ENCODE data around the gene MAN2C1. TPM values are rescaled to one million over a fixed set of nuclear protein-coding genes. Genes with fewer than 3 reads are reported as not detected.
"Not testable (repeated sequence)": the region's sequence is repeated elsewhere in the genome, so short reads cannot be mapped to it uniquely, and the experiment has no call there.

Gene MAN2C1
- total and polyA plus RNA-seq, 4 experiments from 2014 or later = 32.2 to 449 (median 243) TPM

DNA sequence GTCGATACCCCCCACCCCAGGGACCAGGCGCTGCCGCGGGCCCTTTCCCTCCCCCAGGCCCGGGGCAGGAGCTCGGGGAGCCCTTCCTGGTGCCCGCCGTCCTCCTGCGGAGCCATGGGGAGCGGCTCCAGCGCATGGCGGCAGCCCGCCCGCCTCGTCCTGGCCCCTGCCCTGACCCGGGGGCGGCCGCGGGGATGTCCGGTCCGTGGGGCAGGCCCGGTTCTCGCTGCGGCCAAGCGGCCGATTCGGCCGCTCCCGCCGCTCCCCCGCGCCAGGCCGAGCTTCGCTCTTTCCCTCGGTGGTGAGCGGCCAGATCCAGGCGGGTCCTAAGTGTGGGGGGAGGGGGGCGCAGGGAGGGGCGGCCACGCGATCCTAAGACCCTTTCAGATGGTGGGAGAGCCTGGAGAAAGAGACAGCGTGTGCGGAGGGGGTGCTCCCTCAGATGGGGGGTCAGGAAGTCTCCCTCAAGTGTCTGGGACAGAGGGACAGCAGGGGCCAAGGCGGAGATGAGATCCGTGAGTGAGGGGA, 20.3 kb downstream of the MAN2C1 start:
- H3K4me3 ChIP-seq (ENCODE audit: low read length in 2 of 2) = peak overlapping the region; percentile 30 to 72
- no peaks in the 10 kb centered on the region for H3K36me3 ChIP-seq (ENCODE audit: insufficient read depth, low read length)
- H3K27ac ChIP-seq (ENCODE audit: low read depth, low read length) = peak overlapping the region; percentile 58
- H3K36me3 Mint-ChIP-seq = peaks cover 3 to 9% of the 10 kb centered on the region in 2 donors
- H3K4me1 ChIP-seq (ENCODE audit: insufficient read depth, low read length) = peaks cover 36% of the 10 kb centered on the region
- ChIA-PET POLR2A (ENCODE audit: partially characterized antibody) (interaction anchor here (1.0 to 10.1 kb wide), 10 partner anchors 9 to 324 kb away, joined by 3 to 148 read pairs (median 8); partner anchors contain the start of genes COMMD4, MAN2C1, PPCDC and SIN3A), CTCF (ENCODE audit: partially characterized antibody) (no interaction called here)
- peak overlapping the region; percentile 80 to 93 (median 86) for H3K4me3 Mint-ChIP-seq
- H3K9me3 Mint-ChIP-seq = peaks cover 0 to 30% (median 9%) of the 10 kb centered on the region in 8 donors
- no peak for DNase-seq
- no peaks in the 10 kb centered on the region for H3K27me3 ChIP-seq (ENCODE audit: insufficient read depth, low read length)
- peaks cover 6 to 7% of the 10 kb centered on the region in 2 donors for H3K9me3 ChIP-seq (ENCODE audit: control insufficient read depth in 1 of 2, low read length in 2 of 2)
- H3K27ac Mint-ChIP-seq = peak overlapping the region; percentile 77 to 99 (median 89)
- intact Hi-C loops (cut with micrococcal nuclease) = no loop called here
- peaks cover 14 to 38% (median 26%) of the 10 kb centered on the region in 4 donors for H3K4me1 Mint-ChIP-seq
- H3K27me3 Mint-ChIP-seq = no peaks in the 10 kb centered on the region

DNA sequence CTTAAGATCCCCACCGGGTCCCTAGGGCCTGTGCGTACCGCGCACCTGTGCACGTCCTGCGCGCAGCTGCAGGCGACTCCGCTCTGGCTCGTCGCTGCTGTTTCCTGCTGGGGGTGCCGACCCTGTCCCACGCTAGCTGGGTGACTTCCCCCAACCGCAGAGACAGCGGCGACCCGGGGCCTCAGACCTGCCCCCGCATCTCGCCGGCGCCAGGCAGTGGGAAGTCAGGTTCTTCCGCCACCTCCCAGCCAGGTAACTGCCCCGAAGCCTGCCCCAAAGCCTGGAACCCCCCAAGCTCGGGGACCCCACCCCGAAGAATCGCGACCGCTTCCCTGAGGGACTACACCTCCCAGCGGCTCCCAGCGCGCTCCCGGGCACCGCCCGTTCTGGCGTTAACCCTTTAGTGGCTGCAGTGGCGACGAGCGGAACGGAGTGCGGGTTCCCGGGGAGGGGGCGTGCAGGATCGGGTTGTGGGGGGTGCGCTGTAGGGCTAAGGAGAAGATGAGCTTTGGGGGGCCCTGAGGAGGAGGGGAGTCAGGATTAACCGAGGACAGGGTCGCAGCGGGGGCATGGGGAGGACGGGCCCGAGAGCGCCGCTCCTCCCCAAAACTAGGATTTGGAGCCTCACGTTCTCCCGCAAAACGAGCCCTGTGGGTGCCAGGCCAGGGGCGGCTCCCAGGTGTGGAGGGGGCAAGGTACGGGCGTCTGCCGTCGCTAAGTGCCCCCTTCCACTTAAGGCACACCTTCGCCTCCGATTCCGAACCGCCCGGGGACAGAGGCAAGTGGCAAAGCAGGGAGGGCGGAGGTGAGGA, 21.0 kb downstream of the MAN2C1 start:
- ChIA-PET POLR2A (ENCODE audit: partially characterized antibody) (interaction anchor here (0.8 to 10.1 kb wide), 13 partner anchors 9 to 732 kb away, joined by 3 to 148 read pairs (median 6); partner anchors contain the start of genes CLK3, COMMD4, MAN2C1 and PPCDC), CTCF (ENCODE audit: partially characterized antibody) (interaction anchor here (1.0 kb wide), 1 partner anchor 21 kb away, joined by 4 read pairs; the partner anchor contains the start of gene MAN2C1)
- intact Hi-C loops (cut with micrococcal nuclease) = no loop called here
- Histone ChIP-seq H3K27me3 (ENCODE audit: insufficient read depth, low read length) (no peaks in the 10 kb centered on the region), H3K27ac (ENCODE audit: low read depth, low read length) (peak overlapping the region; percentile 58), H3K4me1 (ENCODE audit: insufficient read depth, low read length) (peaks cover 36% of the 10 kb centered on the region), H3K9me3 (ENCODE audit: control insufficient read depth in 1 of 2, low read length in 2 of 2) (peaks cover 6 to 7% of the 10 kb centered on the region in 2 donors), H3K4me3 (ENCODE audit: low read length in 2 of 2) (peak overlapping the region; percentile 30 to 72), H3K36me3 (ENCODE audit: insufficient read depth, low read length) (no peaks in the 10 kb centered on the region)
- Mint-ChIP-seq H3K27me3 (no peaks in the 10 kb centered on the region), H3K36me3 (peaks cover 3 to 9% of the 10 kb centered on the region in 2 donors), H3K4me1 (peaks cover 14 to 38% (median 26%) of the 10 kb centered on the region in 4 donors), H3K27ac (peak overlapping the region; percentile 84 to 94 (median 86)), H3K4me3 (peak overlapping the region; percentile 75 to 93 (median 86)), H3K9me3 (peaks cover 0 to 30% (median 9%) of the 10 kb centered on the region in 8 donors)
- DNase-seq = peak; percentile 66 to 75 (median 70)

DNA sequence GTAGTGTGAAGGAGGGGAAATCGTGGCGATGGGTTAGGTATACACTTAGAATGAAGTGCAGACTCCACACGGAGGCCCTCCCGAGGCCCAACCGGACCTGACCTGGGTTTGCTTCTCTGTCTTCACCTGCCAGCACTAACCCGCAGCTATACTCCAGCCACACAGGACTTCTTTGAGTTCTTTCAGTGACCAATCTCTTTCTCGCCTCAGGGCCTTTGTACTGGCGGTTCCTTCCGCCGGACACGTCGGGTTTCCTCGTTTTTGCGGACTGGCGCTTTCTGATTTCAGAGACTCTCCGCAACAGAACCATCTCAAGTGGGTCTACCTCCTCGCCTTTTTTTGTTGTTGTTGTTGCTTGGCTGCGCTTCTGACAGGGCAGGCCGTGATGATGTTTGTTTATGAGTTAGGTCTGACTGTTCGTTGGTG, 21.6 kb downstream of the MAN2C1 start, which contains the start of gene NEIL1:
NEIL1 (plus strand) TSS at position 244 of the 426 bp plus-strand sequence. CDS start 1,867 bp downstream, outside the sequence.
- peaks cover 6 to 7% of the 10 kb centered on the region in 2 donors for H3K9me3 ChIP-seq (ENCODE audit: control insufficient read depth in 1 of 2, low read length in 2 of 2)
- H3K27ac ChIP-seq (ENCODE audit: low read depth, low read length) = peak within 1 kb of the TSS; percentile 58
- H3K9me3 Mint-ChIP-seq = peaks cover 0 to 30% (median 9%) of the 10 kb centered on the region in 8 donors
- DNase-seq = no peak
- peak within 1 kb of the TSS; percentile 30 to 72 for H3K4me3 ChIP-seq (ENCODE audit: low read length in 2 of 2)
- ChIA-PET POLR2A (ENCODE audit: partially characterized antibody) (interaction anchor here (0.8 to 10.1 kb wide), 9 partner anchors 9 to 731 kb away, joined by 3 to 148 read pairs (median 6); partner anchors contain the start of genes CLK3, COMMD4, MAN2C1 and PPCDC), CTCF (ENCODE audit: partially characterized antibody) (interaction anchor here (1.0 kb wide), 1 partner anchor 21 kb away, joined by 4 read pairs; the partner anchor contains the start of gene MAN2C1)
- H3K27ac Mint-ChIP-seq = peak within 1 kb of the TSS; percentile 84 to 94 (median 86)
- peaks cover 3 to 9% of the 10 kb centered on the region in 2 donors for H3K36me3 Mint-ChIP-seq
- H3K4me1 Mint-ChIP-seq = peaks cover 14 to 38% (median 26%) of the 10 kb centered on the region in 4 donors
- no peaks in the 10 kb centered on the region for H3K27me3 ChIP-seq (ENCODE audit: insufficient read depth, low read length)
- H3K4me3 Mint-ChIP-seq = peak within 1 kb of the TSS; percentile 75 to 93 (median 86)
- intact Hi-C loops (cut with micrococcal nuclease) = no loop called here
- no peaks in the 10 kb centered on the region for H3K36me3 ChIP-seq (ENCODE audit: insufficient read depth, low read length)
- H3K4me1 ChIP-seq (ENCODE audit: insufficient read depth, low read length) = peaks cover 36% of the 10 kb centered on the region
- no peaks in the 10 kb centered on the region for H3K27me3 Mint-ChIP-seq

- POLR2A ChIA-PET (ENCODE audit: partially characterized antibody) = interaction anchor here (2.1 kb wide), 1 partner anchor 24 kb away, joined by 5 read pairs; the partner anchor contains the start of gene MAN2C1
- H3K27ac ChIP-seq (ENCODE audit: low read depth, low read length); H3K36me3 ChIP-seq (ENCODE audit: insufficient read depth, low read length); CTCF ChIA-PET (ENCODE audit: partially characterized antibody); H3K4me3 Mint-ChIP-seq; H3K27me3 Mint-ChIP-seq; H3K27me3 ChIP-seq (ENCODE audit: insufficient read depth, low read length); H3K4me3 ChIP-seq (ENCODE audit: low read length in 2 of 2); DNase-seq; H3K9me3 ChIP-seq (ENCODE audit: control insufficient read depth in 1 of 2, low read length in 2 of 2); H3K9me3 Mint-ChIP-seq; intact Hi-C loops (cut with micrococcal nuclease): not testable (repeated sequence)
- peaks cover 16% of the 10 kb centered on the region for H3K4me1 ChIP-seq (ENCODE audit: insufficient read depth, low read length)
- Mint-ChIP-seq H3K27ac (peak overlapping the region in 1 of 7 donors; percentile 55), H3K36me3 (peaks cover 5 to 19% of the 10 kb centered on the region in 2 donors), H3K4me1 (peaks cover 6 to 17% (median 11%) of the 10 kb centered on the region in 4 donors)
These were observed 24.5 kb downstream of the MAN2C1 start for GRCh38 chr15:75343953-75344352.

DNA sequence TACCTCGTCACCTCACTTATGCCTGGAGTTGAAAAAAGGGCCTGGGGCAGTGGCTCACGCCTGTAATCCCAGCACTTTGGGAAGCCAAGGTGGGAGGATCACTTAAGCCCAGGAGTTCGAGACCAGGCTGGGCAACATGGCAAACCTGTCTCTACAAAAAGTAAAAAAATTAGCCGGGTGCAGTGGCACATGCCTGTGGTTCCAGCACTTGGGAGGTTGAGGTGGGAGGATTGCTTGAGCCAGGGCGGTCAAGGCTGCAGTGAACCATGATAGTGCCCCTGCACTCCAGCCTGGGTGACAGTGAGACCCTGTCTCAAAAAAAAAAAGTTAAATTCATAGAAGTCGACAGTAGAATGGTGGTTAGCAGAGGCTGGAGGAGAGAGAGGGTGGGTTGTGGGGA, 26.2 kb downstream of the MAN2C1 start:
- peaks cover 5 to 18% of the 10 kb centered on the region in 2 donors for H3K36me3 Mint-ChIP-seq
- H3K4me1 Mint-ChIP-seq = peaks cover 6 to 15% (median 10%) of the 10 kb centered on the region in 4 donors
- ChIA-PET CTCF (ENCODE audit: partially characterized antibody) (no interaction called here), POLR2A (ENCODE audit: partially characterized antibody) (interaction anchor here (2.1 kb wide), 1 partner anchor 26 kb away, joined by 5 read pairs; the partner anchor contains the start of gene MAN2C1)
- H3K27me3 Mint-ChIP-seq = no peaks in the 10 kb centered on the region
- Histone ChIP-seq H3K27me3 (ENCODE audit: insufficient read depth, low read length) (no peaks in the 10 kb centered on the region), H3K4me1 (ENCODE audit: insufficient read depth, low read length) (peaks cover 7% of the 10 kb centered on the region), H3K27ac (ENCODE audit: low read depth, low read length) (no peak overlapping the region), H3K9me3 (ENCODE audit: control insufficient read depth in 1 of 2, low read length in 2 of 2) (no peaks in the 10 kb centered on the region), H3K36me3 (ENCODE audit: insufficient read depth, low read length) (peaks cover 5% of the 10 kb centered on the region), H3K4me3 (ENCODE audit: low read length in 2 of 2) (no peak overlapping the region)
- H3K4me3 Mint-ChIP-seq = no peak overlapping the region
- H3K9me3 Mint-ChIP-seq = peaks cover 0 to 1% (median 0%) of the 10 kb centered on the region in 8 donors
- no peak for DNase-seq
- H3K27ac Mint-ChIP-seq = no peak overlapping the region
- intact Hi-C loops (cut with micrococcal nuclease) = no loop called here

DNA sequence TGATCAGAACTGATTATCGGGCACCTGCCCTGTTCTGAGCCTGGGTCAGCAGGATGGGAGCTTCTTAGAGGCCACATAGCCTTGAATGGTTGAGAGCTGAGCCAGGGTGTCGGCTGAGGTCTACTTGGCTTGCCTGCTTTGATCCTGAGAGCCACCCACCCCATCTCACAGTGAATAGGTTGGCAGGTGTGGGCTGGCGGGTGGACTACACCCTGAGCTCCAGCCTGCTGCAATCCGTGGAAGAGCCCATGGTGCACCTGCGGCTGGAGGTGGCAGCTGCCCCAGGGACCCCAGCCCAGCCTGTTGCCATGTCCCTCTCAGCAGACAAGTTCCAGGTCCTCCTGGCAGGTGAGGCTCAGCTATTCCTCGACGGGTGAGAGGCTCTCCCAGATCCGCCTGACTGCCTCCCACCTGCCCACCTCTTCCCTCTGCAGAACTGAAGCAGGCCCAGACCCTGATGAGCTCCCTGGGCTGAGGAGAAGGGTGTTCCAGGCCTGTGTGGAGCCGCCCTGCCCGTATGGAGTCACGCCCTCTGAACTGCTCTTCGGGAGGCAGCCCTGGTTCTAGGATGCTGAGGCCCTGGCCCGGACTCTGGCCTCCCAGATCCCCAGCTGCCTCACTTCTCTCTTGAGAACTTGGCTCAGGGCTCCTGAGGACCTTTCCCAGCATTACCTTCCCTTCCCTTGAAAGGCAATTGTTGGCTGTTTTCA, 28.7 kb downstream of the MAN2C1 start:
- H3K4me1 Mint-ChIP-seq = peaks cover 9 to 26% (median 18%) of the 10 kb centered on the region in 4 donors
- no peaks in the 10 kb centered on the region for H3K27me3 Mint-ChIP-seq
- ChIA-PET POLR2A (ENCODE audit: partially characterized antibody) (interaction anchor here (1.3 to 2.0 kb wide), 2 partner anchors 8 to 29 kb away, joined by 4 to 6 read pairs; partner anchors contain the start of gene MAN2C1), CTCF (ENCODE audit: partially characterized antibody) (interaction anchor here (0.9 kb wide), 1 partner anchor 28 kb away, joined by 4 read pairs; no protein-coding TSS in a partner anchor)
- peaks cover 5 to 18% of the 10 kb centered on the region in 2 donors for H3K36me3 Mint-ChIP-seq
- intact Hi-C loops (cut with micrococcal nuclease) = no loop called here
- Histone ChIP-seq H3K27me3 (ENCODE audit: insufficient read depth, low read length) (no peaks in the 10 kb centered on the region), H3K36me3 (ENCODE audit: insufficient read depth, low read length) (peaks cover 5% of the 10 kb centered on the region), H3K27ac (ENCODE audit: low read depth, low read length) (no peak overlapping the region), H3K4me3 (ENCODE audit: low read length in 2 of 2) (no peak overlapping the region), H3K9me3 (ENCODE audit: control insufficient read depth in 1 of 2, low read length in 2 of 2) (no peaks in the 10 kb centered on the region), H3K4me1 (ENCODE audit: insufficient read depth, low read length) (peaks cover 15% of the 10 kb centered on the region)
- H3K9me3 Mint-ChIP-seq = no peaks in the 10 kb centered on the region
- DNase-seq = no peak
- peak overlapping the region in 2 of 8 donors; percentile 15 to 39 for H3K4me3 Mint-ChIP-seq
- H3K27ac Mint-ChIP-seq = no peak overlapping the region

Data from CD4-positive, alpha-beta memory T cell (primary cell).